K562 (cell line): ENCODE data around the gene ITGA7.

Experiments
- CHD2 ChIP-seq: IDR thresholded peaks from 2 replicates; pipeline ENCODE4 v1.6.1; 2011; ENCODE audit warnings: low read depth, low read length
- RBM15 ChIP-seq: fragments of 200-400 bp; formaldehyde crosslinking; IDR thresholded peaks from 2 replicates; pipeline ENCODE4 v1.6.1; 2018; ENCODE audit warnings: mild to moderate bottlenecking, low read length, moderate library complexity; ENCODE audit not compliant: insufficient read depth

- TF ChIP-seq CHD2 (no peak), RBM15 (no peak)
Measured at GRCh38 chr12:55651299-55651683, 56.4 kb downstream of the ITGA7 start.
